PC-3 (cell line): ENCODE results near the gene PLLP. TPM values are rescaled to one million over a fixed set of nuclear protein-coding genes. Genes with fewer than 3 reads are reported as not detected.
A peak's percentile ranks its signal among the peaks of the same experiment; 100 is the strongest.

Experiments used
- ATAC-seq: fragments of 200-7000 bp; cut with Tn5 transposase; 2 replicates; pipeline ENCODE4 v1.9.1; 2020; ENCODE audit warnings: mild to moderate bottlenecking, moderate library complexity
- BruUV-seq: library from RNA; stranded (reverse); fragments of 400-500 nt; replicated peaks from 2 replicates; lab custom pipeline; 2021; lab: Mats Ljungman, UMichigan
- CTCF ChIA-PET: fragments of 300-600 bp; sonication (Branson Sonifier 250); formaldehyde crosslinking; loops from one replicate; lab custom pipeline; 2022; ENCODE audit warnings: antibody characterized with exemption; lab: Charles Lee
- POLR2A ChIA-PET: fragments of 300-600 bp; sonication (Branson Sonifier 250); formaldehyde crosslinking; loops from one replicate; lab custom pipeline; 2022; ENCODE audit warnings: antibody characterized with exemption; ENCODE audit not compliant: unreplicated experiment; lab: Charles Lee
- DNase-seq: peaks from one replicate; pipeline ENCODE4 v3.0.0-alpha.2; 2015
- H2AFZ ChIP-seq: fragments of 300-600 bp; sonication (generic); 2 replicates; pipeline ENCODE4 v1.6.0; 2016; ENCODE audit warnings: antibody characterized with exemption, low read length
- H3F3A ChIP-seq: fragments of 300-600 bp; sonication (generic); one replicate; pipeline ENCODE4 v1.6.0; 2017; ENCODE audit warnings: antibody characterized with exemption, low read length, control low read depth, mild to moderate bottlenecking; ENCODE audit not compliant: unreplicated experiment
- H3K27ac ChIP-seq: fragments of 300-600 bp; sonication (generic); 2 replicates; pipeline ENCODE4 v1.5.1; 2016; ENCODE audit warnings: mild to moderate bottlenecking, low read length
- H3K27me3 ChIP-seq: fragments of 300-600 bp; sonication (generic); 2 replicates; pipeline ENCODE4 v1.6.1; 2016; ENCODE audit warnings: low read length, mixed read lengths
- H3K36me3 ChIP-seq: fragments of 300-600 bp; sonication (generic); 2 replicates; pipeline ENCODE4 v1.6.1; 2016; ENCODE audit warnings: low read depth, mixed run types, low read length, mixed read lengths
- H3K4me1 ChIP-seq: fragments of 300-600 bp; sonication (generic); 2 replicates; pipeline ENCODE4 v1.5.1; 2016; ENCODE audit warnings: low read length; ENCODE audit not compliant: insufficient read depth
- H3K4me2 ChIP-seq: fragments of 300-600 bp; sonication (generic); 2 replicates; pipeline ENCODE4 v1.6.0; 2016; ENCODE audit warnings: low read length
- H3K4me3 ChIP-seq: fragments of 300-600 bp; sonication (generic); 2 replicates; pipeline ENCODE4 v1.5.1; 2016; ENCODE audit warnings: mild to moderate bottlenecking, low read length, mixed read lengths
- H3K79me2 ChIP-seq: fragments of 300-600 bp; sonication (generic); 2 replicates; pipeline ENCODE4 v1.6.1; 2017; ENCODE audit warnings: low read length, mixed read lengths
- H3K9ac ChIP-seq: fragments of 300-600 bp; sonication (generic); 2 replicates; pipeline ENCODE4 v1.6.0; 2016; ENCODE audit warnings: mild to moderate bottlenecking, low read length
- H3K9me2 ChIP-seq: fragments of 300-600 bp; sonication (generic); replicated peaks from 2 replicates; pipeline ENCODE4 v1.6.1; 2016; ENCODE audit warnings: mixed run types, low read length, mixed read lengths
- H3K9me3 ChIP-seq: fragments of 300-600 bp; sonication (generic); 2 replicates; pipeline ENCODE4 v1.6.1; 2016; ENCODE audit warnings: low read length, mixed read lengths
- H4K20me1 ChIP-seq: fragments of 300-600 bp; sonication (generic); 2 replicates; pipeline ENCODE4 v1.6.1; 2016; ENCODE audit warnings: low read length, mixed read lengths
- CTCF ChIP-seq: fragments of 300-600 bp; sonication (generic); conservative IDR thresholded peaks from 2 replicates; pipeline ENCODE4 v1.5.1; 2017; ENCODE audit warnings: antibody characterized with exemption, low read depth, mild to moderate bottlenecking, low read length
- EZH2 ChIP-seq: fragments of 300-600 bp; sonication (generic); IDR thresholded peaks from one replicate; pipeline ENCODE4 v1.6.1; 2017; ENCODE audit warnings: antibody characterized with exemption, mild to moderate bottlenecking, low read length; ENCODE audit not compliant: unreplicated experiment
- EZH2phosphoT487 ChIP-seq: fragments of 300-600 bp; sonication (generic); IDR thresholded peaks from 2 replicates; pipeline ENCODE4 v1.6.1; 2018; ENCODE audit warnings: mild to moderate bottlenecking, antibody characterized with exemption, low read length, borderline replicate concordance
- intact Hi-C: fragments of 100-400 bp; cut with micrococcal nuclease; formaldehyde crosslinking; loops from 2 replicates; pipeline ENCODE4 v1.9.0; 2023
- total RNA-seq: library from RNA; depleted of rRNA; stranded (reverse); fragments of >200 nt; gene quantifications from 2 replicates; pipeline ENCODE4 v1.2.3, GENCODE V29; 2014

The PLLP gene
- total RNA-seq, 1 experiment from 2014 or later: 1.6 TPM

- Histone ChIP-seq H3K27ac (no peak overlapping the region), H3K9ac (no peak overlapping the region)
- intact Hi-C loops: no loop called here
Measured at GRCh38 chr16:57283959-57284208, 588 bp downstream of the PLLP start.

GRCh38 chr16:57283214-57283958 lies 1.1 kb downstream of the PLLP start:
- no peaks in the 10 kb centered on the region for H4K20me1 ChIP-seq
- peaks cover 18% of the 10 kb centered on the region for H3K4me1 ChIP-seq
- no peaks in the 10 kb centered on the region for H3F3A ChIP-seq
- intact Hi-C loops: no loop called here
- TF ChIP-seq EZH2phosphoT487 (no peak), EZH2 (no peak), CTCF (no peak)
- DNase-seq (no peak), ATAC-seq (no peak)
- ChIA-PET POLR2A (no interaction called here), CTCF (no interaction called here)
- H3K27me3 ChIP-seq: no peaks in the 10 kb centered on the region
- no peaks in the 10 kb centered on the region for H3K79me2 ChIP-seq
- no peaks in the 10 kb centered on the region for H3K36me3 ChIP-seq
- no peak overlapping the region for H3K9ac ChIP-seq
- H3K27ac ChIP-seq: no peak overlapping the region
- no peaks in the 10 kb centered on the region for H3K9me3 ChIP-seq
- H3K4me2 ChIP-seq: no peak overlapping the region
- H2AFZ ChIP-seq: no peak overlapping the region
- H3K4me3 ChIP-seq: no peak overlapping the region
- BruUV-seq: no TSS peak
- no peaks in the 10 kb centered on the region for H3K9me2 ChIP-seq

More at GRCh38 chr16:57283959-57284208, 588 bp downstream of the PLLP start:
- DNase-seq: no peak
- no peaks in the 10 kb centered on the region for H3K9me2 ChIP-seq
- H2AFZ ChIP-seq: no peak overlapping the region
- BruUV-seq: no TSS peak
- no peak for TF ChIP-seq CTCF
- H3K9me3 ChIP-seq: no peaks in the 10 kb centered on the region
- no peak overlapping the region for H3K4me3 ChIP-seq
- ChIA-PET CTCF (no interaction called here), POLR2A (no interaction called here)
- no peaks in the 10 kb centered on the region for H3K27me3 ChIP-seq
- no peak for ATAC-seq
- peaks cover 13% of the 10 kb centered on the region for H3K4me1 ChIP-seq
- H3K4me2 ChIP-seq: peak overlapping the region; percentile 83; the same call in 1 of the 2 replicates
- no peaks in the 10 kb centered on the region for H3K79me2 ChIP-seq
- H4K20me1 ChIP-seq: no peaks in the 10 kb centered on the region
- no peaks in the 10 kb centered on the region for H3K36me3 ChIP-seq
- no peaks in the 10 kb centered on the region for H3F3A ChIP-seq

GRCh38 chr16:57282510-57283213 lies 1.8 kb downstream of the PLLP start:
- Histone ChIP-seq H3K4me2 (no peak overlapping the region), H3F3A (no peaks in the 10 kb centered on the region), H3K27me3 (no peaks in the 10 kb centered on the region), H3K36me3 (no peaks in the 10 kb centered on the region), H4K20me1 (no peaks in the 10 kb centered on the region), H2AFZ (no peak overlapping the region), H3K79me2 (no peaks in the 10 kb centered on the region), H3K27ac (no peak overlapping the region), H3K9me3 (no peaks in the 10 kb centered on the region), H3K9me2 (no peaks in the 10 kb centered on the region), H3K4me1 (peaks cover 25% of the 10 kb centered on the region), H3K4me3 (no peak overlapping the region), H3K9ac (no peak overlapping the region)
- ATAC-seq (no peak), DNase-seq (no peak)
- BruUV-seq: TSS peak; percentile 31
- TF ChIP-seq EZH2 (no peak), EZH2phosphoT487 (no peak), CTCF (no peak)
- ChIA-PET POLR2A (no interaction called here), CTCF (no interaction called here)
- intact Hi-C loops: no loop called here
